Nephron progenitor cell (in vitro differentiated cells): ENCODE data around the gene CAPZB.
A peak's percentile ranks its signal among the peaks of the same experiment; 100 is the strongest.

Experiments used
- DNase-seq: peaks from one replicate; pipeline ENCODE4 v3.0.0; 2021
- H3K27ac Mint-ChIP-seq: 2 replicates; pipeline ENCODE4 v1.8.0; 2021; ENCODE audit warnings: mild to moderate bottlenecking, moderate library complexity, mixed read lengths
- H3K27me3 Mint-ChIP-seq: 2 replicates; pipeline ENCODE4 v1.8.0; 2021; ENCODE audit warnings: mild to moderate bottlenecking, low read depth, mixed read lengths; ENCODE audit not compliant: poor library complexity
- H3K36me3 Mint-ChIP-seq: 2 replicates; pipeline ENCODE4 v1.8.0; 2021; ENCODE audit warnings: low read depth, mixed read lengths
- H3K4me1 Mint-ChIP-seq: 2 replicates; pipeline ENCODE4 v1.8.0; 2021; ENCODE audit warnings: mixed read lengths
- H3K4me3 Mint-ChIP-seq: 2 replicates; pipeline ENCODE4 v1.8.0; 2021; ENCODE audit warnings: mild to moderate bottlenecking, moderate library complexity, mixed read lengths
- H3K9me3 Mint-ChIP-seq: 2 replicates; pipeline ENCODE4 v1.8.0; 2021; ENCODE audit warnings: mild to moderate bottlenecking, moderate library complexity, mixed read lengths
- CTCF ChIP-seq: fragments of 200-600 bp; sonication (generic); IDR thresholded peaks from 2 replicates; pipeline ENCODE4 v1.5.0; 2021; ENCODE audit warnings: antibody characterized with exemption

The CAPZB gene

GRCh38 chr1:19384772-19385187 is 100.6 kb downstream of the CAPZB start:
- H3K4me1 Mint-ChIP-seq: peaks cover 31% of the 10 kb centered on the region
- peaks cover 23% of the 10 kb centered on the region for H3K36me3 Mint-ChIP-seq
- H3K4me3 Mint-ChIP-seq: no peak overlapping the region
- TF ChIP-seq CTCF: no peak
- no peaks in the 10 kb centered on the region for H3K27me3 Mint-ChIP-seq
- peak overlapping the region; percentile 96 for H3K27ac Mint-ChIP-seq
- H3K9me3 Mint-ChIP-seq: no peaks in the 10 kb centered on the region
- DNase-seq: no peak

- DNase-seq: no peak
- TF ChIP-seq CTCF: no peak
- Mint-ChIP-seq H3K27me3 (no peaks in the 10 kb centered on the region), H3K4me3 (no peak overlapping the region), H3K4me1 (peaks cover 29% of the 10 kb centered on the region), H3K9me3 (no peaks in the 10 kb centered on the region), H3K27ac (peak overlapping the region; percentile 96), H3K36me3 (peaks cover 30% of the 10 kb centered on the region)
Measured at GRCh38 chr1:19384113-19384512, 101.2 kb downstream of the CAPZB start.

GRCh38 chr1:19382222-19382621 is 103.1 kb downstream of the CAPZB start:
- peak overlapping the region; percentile 75 for H3K27ac Mint-ChIP-seq

GRCh38 chr1:19381261-19381660 is 104.1 kb downstream of the CAPZB start:
- TF ChIP-seq CTCF: no peak
- Mint-ChIP-seq H3K9me3 (no peaks in the 10 kb centered on the region), H3K36me3 (peaks cover 53% of the 10 kb centered on the region), H3K4me1 (peaks cover 27% of the 10 kb centered on the region), H3K4me3 (no peak overlapping the region), H3K27ac (no peak overlapping the region), H3K27me3 (no peaks in the 10 kb centered on the region)
- DNase-seq: no peak

More at GRCh38 chr1:19382222-19382621, 103.1 kb downstream of the CAPZB start:
- no peak for DNase-seq
- no peaks in the 10 kb centered on the region for H3K9me3 Mint-ChIP-seq
- H3K36me3 Mint-ChIP-seq: peaks cover 45% of the 10 kb centered on the region
- H3K27me3 Mint-ChIP-seq: no peaks in the 10 kb centered on the region
- H3K4me1 Mint-ChIP-seq: peaks cover 29% of the 10 kb centered on the region
- TF ChIP-seq CTCF: no peak
- no peak overlapping the region for H3K4me3 Mint-ChIP-seq

- Mint-ChIP-seq H3K27me3 (peaks cover 2% of the 10 kb centered on the region), H3K27ac (peak overlapping the region; percentile 61), H3K9me3 (no peaks in the 10 kb centered on the region), H3K4me3 (no peak overlapping the region), H3K36me3 (peaks cover 42% of the 10 kb centered on the region), H3K4me1 (no peaks in the 10 kb centered on the region)
- TF ChIP-seq CTCF: no peak
- no peak for DNase-seq
Measured at GRCh38 chr1:19377812-19378718, 107.3 kb downstream of the CAPZB start.
